HepG2 (cell line): ENCODE measurements around the gene CARMIL1. TPM values are rescaled to one million over a fixed set of nuclear protein-coding genes. Genes with fewer than 3 reads are reported as not detected.

Source experiments
- ATAC-seq: fragments of 200-7000 bp; cut with Tn5 transposase; 3 replicates; pipeline ENCODE4 v1.9.1; 2020; ENCODE audit warnings: mild to moderate bottlenecking, moderate library complexity
- BruUV-seq: library from RNA; stranded (reverse); fragments of 400-500 nt; replicated peaks from 2 replicates; lab custom pipeline; 2021; lab: Mats Ljungman, UMichigan
- CTCF ChIA-PET: fragments of 300-600 bp; formaldehyde crosslinking; extraction: SDS; loops from one replicate; lab custom pipeline; 2021; ENCODE audit warnings: low total read pairs, inconsistent platforms, low intra/inter-chr PET ratio; lab: Yijun Ruan, JAX
- POLR2A ChIA-PET: fragments of 350-600 bp; sonication (Branson Sonifier 250); formaldehyde crosslinking; loops from one replicate; lab custom pipeline; 2020; ENCODE audit warnings: antibody characterized with exemption, inconsistent platforms; lab: Yijun Ruan, JAX
- DNase-seq: peaks from one replicate; pipeline ENCODE4 v3.0.0-alpha.2; 2015; ENCODE audit warnings: low spot score
- FAIRE-seq: peaks from 3 replicates; lab custom pipeline; 2011; peaks lifted over from hg19 to GRCh38; lab: Jason Lieb, UNC
- H2AFZ ChIP-seq: one replicate; pipeline ENCODE4 v1.6.1; 2011; ENCODE audit warnings: low read length, inconsistent platforms
- H3K27ac ChIP-seq: fragments of 300-600 bp; 3 replicates; pipeline ENCODE4 v1.8.0; 2011; ENCODE audit warnings: mixed run types, mild to moderate bottlenecking, mixed read lengths, low read length, inconsistent platforms; ENCODE audit not compliant: insufficient read depth; ENCODE audit errors: extremely low read length
- H3K27me3 ChIP-seq, 2 experiments: fragments of 200-600 bp in 1 of 2; 2 replicates in 1 of 2; 3 replicates in 1 of 2; pipeline versions ENCODE4 v1.6.0 to v1.8.0; 2011; ENCODE audit warnings: low read length in 2 of 2, mild to moderate bottlenecking in 2 of 2, moderate library complexity in 2 of 2, inconsistent platforms in 1 of 2; ENCODE audit not compliant: insufficient read depth in 2 of 2, control insufficient read depth in 1 of 2
- H3K36me3 ChIP-seq, 2 experiments: fragments of 200-600 bp in 1 of 2; replicated peaks in 1 of 2; 2 replicates in 1 of 2; 3 replicates in 1 of 2; pipeline versions ENCODE4 v1.5.1 to v1.8.0; 2011; ENCODE audit warnings: low read length in 2 of 2, inconsistent platforms in 1 of 2; ENCODE audit not compliant: insufficient read depth in 2 of 2, control insufficient read depth in 1 of 2
- H3K4me1 ChIP-seq: 2 replicates; pipeline ENCODE4 v1.5.1; 2012; ENCODE audit warnings: low read length, inconsistent platforms; ENCODE audit not compliant: insufficient read depth
- H3K4me2 ChIP-seq: 2 replicates; pipeline ENCODE4 v1.6.0; 2011; ENCODE audit warnings: low read depth, low read length, inconsistent platforms
- H3K4me3 ChIP-seq, 3 experiments: fragments of 200-600 bp in 1 of 3; sonication (generic), shearing (Covaris generic) in 1 of 3; replicated peaks in 1 of 3; 2 replicates each; pipeline ENCODE4 v1.5.1; 2011 to 2016; ENCODE audit warnings: low read length in 3 of 3, inconsistent platforms in 2 of 3, low read depth in 2 of 3, mild to moderate bottlenecking in 2 of 3, control low read depth in 1 of 3, mixed read lengths in 1 of 3; ENCODE audit not compliant: insufficient read depth in 1 of 3
- H3K79me2 ChIP-seq: one replicate; pipeline ENCODE4 v1.6.1; 2011; ENCODE audit warnings: low read length, inconsistent platforms; ENCODE audit not compliant: insufficient read depth
- H3K9ac ChIP-seq: 2 replicates; pipeline ENCODE4 v1.6.0; 2011; ENCODE audit warnings: mild to moderate bottlenecking, low read depth, low read length, inconsistent platforms; ENCODE audit not compliant: insufficient read depth
- H3K9me3 ChIP-seq: 2 replicates; pipeline ENCODE4 v1.5.1; 2012; ENCODE audit warnings: mild to moderate bottlenecking, low read length
- H4K20me1 ChIP-seq: 2 replicates; pipeline ENCODE4 v1.6.0; 2011; ENCODE audit warnings: inconsistent platforms, mild to moderate bottlenecking, low read length, moderate library complexity; ENCODE audit not compliant: insufficient read depth
- NONO ChIP-seq, 2 experiments: fragments of 450-650 bp in 1 of 2; sonication (generic) in 1 of 2; formaldehyde crosslinking in 1 of 2; IDR thresholded peaks in 1 of 2; conservative IDR thresholded peaks in 1 of 2; 2 replicates each; pipeline versions ENCODE4 v1.6.1 to v1.8.0; 2017 to 2022; ENCODE audit warnings: mild to moderate bottlenecking in 1 of 2, missing genetic modification reagents in 1 of 2, moderate library complexity in 1 of 2
- NRL ChIP-seq: sonication (generic); formaldehyde crosslinking; IDR thresholded peaks from 2 replicates; pipeline ENCODE4 v1.5.0; 2020; ENCODE audit warnings: missing genetic modification reagents, mild to moderate bottlenecking, moderate library complexity, borderline replicate concordance
- PITX1 ChIP-seq: sonication (generic); formaldehyde crosslinking; IDR thresholded peaks from 2 replicates; pipeline ENCODE4 v1.5.1; 2020; ENCODE audit warnings: mild to moderate bottlenecking, missing genetic modification reagents
- TCF7L2 ChIP-seq: IDR thresholded peaks from 2 replicates; pipeline ENCODE4 v1.6.1; 2011; ENCODE audit warnings: mild to moderate bottlenecking, low read depth, low read length, moderate library complexity
- TEF ChIP-seq: sonication (generic); formaldehyde crosslinking; IDR thresholded peaks from 2 replicates; pipeline ENCODE4 v1.5.0; 2020; ENCODE audit warnings: missing genetic modification reagents
- XRCC5 ChIP-seq: fragments of 200-400 bp; formaldehyde crosslinking; optimal IDR thresholded peaks from 2 replicates; pipeline ENCODE3; 2017; ENCODE audit warnings: mild to moderate bottlenecking, low read length
- ZNF317 ChIP-seq: sonication (generic); formaldehyde crosslinking; IDR thresholded peaks from 2 replicates; pipeline ENCODE4 v1.5.0; 2020; ENCODE audit warnings: mild to moderate bottlenecking, missing genetic modification reagents
- ZNF451 ChIP-seq: sonication (generic); formaldehyde crosslinking; IDR thresholded peaks from 2 replicates; pipeline ENCODE4 v1.5.0; 2020; ENCODE audit warnings: mild to moderate bottlenecking, missing genetic modification reagents
- ZNF569 ChIP-seq: sonication (generic); formaldehyde crosslinking; IDR thresholded peaks from 2 replicates; pipeline ENCODE4 v1.5.0; 2020; ENCODE audit warnings: mild to moderate bottlenecking, missing genetic modification reagents, moderate library complexity, borderline replicate concordance
- in situ Hi-C: cut with HindIII; loops from 2 replicates; pipeline ENCODE4 v1.10.0; 2017; ENCODE audit warnings: low pct_unique_long_range_greater_than_20kb; ENCODE audit not compliant: extremely low pct_ligation_motif_present
- intact Hi-C: fragments of 100-400 bp; cut with micrococcal nuclease; formaldehyde crosslinking; loops from one replicate; pipeline ENCODE4 v1.10.0; 2022; ENCODE audit not compliant: unreplicated experiment
- polyA plus RNA-seq, 8 experiments: library from polyadenylated mRNA; depleted of rRNA in 3 of 8; stranded (reverse) in 7 of 8; unstranded in 1 of 8; fragments of >200 nt; fragmentation: Illumina TruSeq in 4 of 8; extraction: Trizol in 4 of 8; gene quantifications; 2 replicates each; pipeline versions ENCODE4 v1.2.1 to v1.2.3, GENCODE V29; 2011 to 2016; ENCODE audit warnings: low read depth in 4 of 8, missing spikeins in 1 of 8, mixed read lengths in 1 of 8; ENCODE audit not compliant: insufficient read depth in 1 of 8
- total RNA-seq, 5 experiments: library from RNA; depleted of rRNA; stranded (reverse); fragments of >200 nt; fragmentation: Illumina TruSeq; extraction: Trizol; gene quantifications; 2 replicates each; pipeline ENCODE4 v1.2.3, GENCODE V29; 2016; ENCODE audit warnings: low read depth in 1 of 5

The CARMIL1 gene
- total and polyA plus RNA-seq, 2 of the 13 experiments (the other 11 are each of a cell fraction or from before 2014, with no cell fraction given), result 1.8 to 2.6 TPM

GRCh38 chr6:25511376-25511775 is 232.2 kb downstream of the CARMIL1 start (continued):
- TF ChIP-seq NONO (IDR thresholded peaks at IDR 0.05) (no peak), NONO (CRISPR knock-in tag; conservative IDR thresholded peaks at IDR 0.05) (no peak), XRCC5 (no peak), ZNF569 (CRISPR knock-in tag) (no peak), TCF7L2 (no peak), ZNF451 (CRISPR knock-in tag) (no peak), TEF (CRISPR knock-in tag) (no peak), NRL (CRISPR knock-in tag) (no peak)

GRCh38 chr6:25512560-25512959 is 233.4 kb downstream of the CARMIL1 start:
- DNase-seq, result no peak
- H3K9me3 ChIP-seq, result no peaks in the 10 kb centered on the region
- H4K20me1 ChIP-seq, result no peaks in the 10 kb centered on the region
- in situ Hi-C loops (no loop called here), intact Hi-C loops (no loop called here)
- no peak overlapping the region for H2AFZ ChIP-seq
- no peak overlapping the region for H3K27ac ChIP-seq
- no peaks in the 10 kb centered on the region for H3K36me3 ChIP-seq
- H3K4me1 ChIP-seq, result no peaks in the 10 kb centered on the region
- no peak for TF ChIP-seq PITX1
- TF ChIP-seq ZNF317 (CRISPR knock-in tag), result peak; percentile 84
- CTCF ChIA-PET, result no interaction called here
- no peak overlapping the region for H3K4me3 ChIP-seq
- no peak overlapping the region for H3K9ac ChIP-seq
- no peak for FAIRE-seq
- ATAC-seq, result no peak
- no peaks in the 10 kb centered on the region for H3K79me2 ChIP-seq
- no peaks in the 10 kb centered on the region for H3K27me3 ChIP-seq
- H3K4me2 ChIP-seq, result no peak overlapping the region
- POLR2A ChIA-PET, result no interaction called here
- no TSS peak for BruUV-seq
